B cell (primary cell): Measurements from ENCODE around the gene AIF1. TPM values are rescaled to one million over a fixed set of nuclear protein-coding genes. Genes with fewer than 3 reads are reported as not detected.
A peak's percentile ranks its signal among the peaks of the same experiment; 100 is the strongest.

Source experiments
- ATAC-seq: fragments of 200-7000 bp; cut with Tn5 transposase; one replicate; pipeline ENCODE4 v1.10.0; 2021; ENCODE audit warnings: low read depth, mild to moderate bottlenecking, moderate number of reproducible peaks, moderate library complexity
- CTCF ChIA-PET: fragments of 350-600 bp; sonication (Branson Sonifier 250); formaldehyde crosslinking; loops from one replicate; lab custom pipeline; 2021; ENCODE audit warnings: antibody characterized with exemption, inconsistent platforms; lab: Charles Lee
- POLR2A ChIA-PET: fragments of 350-600 bp; sonication (Branson Sonifier 250); formaldehyde crosslinking; loops from one replicate; lab custom pipeline; 2021; ENCODE audit warnings: antibody characterized with exemption; lab: Charles Lee
- DNase-seq: peaks from one replicate; pipeline ENCODE4 v3.0.0; 2013
- H2AFZ ChIP-seq: 2 replicates; pipeline ENCODE4 v1.6.1; 2012; ENCODE audit warnings: mild to moderate bottlenecking, low read depth, low read length; ENCODE audit not compliant: insufficient read depth, poor library complexity, severe bottlenecking
- H3K27ac ChIP-seq, 2 donors: 1 replicate in 1 of 2; 2 replicates in 1 of 2; pipeline ENCODE4 v1.5.1; 2012 to 2013; ENCODE audit warnings: low read length in 2 of 2, mild to moderate bottlenecking in 2 of 2, moderate library complexity in 1 of 2
- H3K27me3 ChIP-seq, 4 experiments: fragments of 200-600 bp in 1 of 4; sonication (generic) in 1 of 4; replicated peaks in 1 of 4; 1 replicate in 2 of 4; 2 replicates in 2 of 4; pipeline versions ENCODE4 v1.6.1 to v1.7.0; 2013 to 2016; ENCODE audit warnings: low read length in 3 of 4, mild to moderate bottlenecking in 2 of 4, mixed read lengths in 1 of 4, moderate library complexity in 1 of 4; ENCODE audit not compliant: insufficient read depth in 4 of 4, control insufficient read depth in 3 of 4; ENCODE audit errors: control extremely low read depth in 1 of 4
- H3K36me3 ChIP-seq, 2 experiments: replicated peaks in 1 of 2; 1 replicate in 1 of 2; 2 replicates in 1 of 2; pipeline versions ENCODE4 v1.6.1 to v1.7.1; 2013; ENCODE audit warnings: low read length in 1 of 2; ENCODE audit not compliant: insufficient read depth in 2 of 2, control insufficient read depth in 1 of 2; ENCODE audit errors: control extremely low read depth in 1 of 2, extremely low read depth in 1 of 2
- H3K4me1 ChIP-seq, 2 donors: fragments of 200-600 bp in 1 of 2; sonication (generic) in 1 of 2; 1 replicate in 1 of 2; 2 replicates in 1 of 2; pipeline versions ENCODE4 v1.5.1 to v1.6.1; 2013 to 2017; ENCODE audit warnings: low read length in 2 of 2; ENCODE audit not compliant: control insufficient read depth in 2 of 2, insufficient read depth in 2 of 2
- H3K4me2 ChIP-seq: replicated peaks from 2 replicates; pipeline ENCODE3; 2012; ENCODE audit warnings: mild to moderate bottlenecking, low read depth, low read length; ENCODE audit not compliant: poor library complexity, severe bottlenecking
- H3K4me3 ChIP-seq, 5 experiments: fragments of 200-600 bp in 1 of 5; sonication (generic) in 1 of 5; 1 replicate in 3 of 5; 2 replicates in 2 of 5; pipeline versions ENCODE4 v1.5.1 to v1.7.0; 2011 to 2016; ENCODE audit warnings: low read length in 4 of 5, mild to moderate bottlenecking in 4 of 5, low read depth in 2 of 5, control low read depth in 1 of 5, moderate library complexity in 1 of 5; ENCODE audit not compliant: insufficient read depth in 1 of 5; ENCODE audit errors: control extremely low read depth in 1 of 5, extremely low read depth in 1 of 5
- H3K79me2 ChIP-seq: fragments of 200-600 bp; sonication (generic); one replicate; pipeline ENCODE4 v1.6.0; 2016; ENCODE audit warnings: low read length; ENCODE audit not compliant: control insufficient read depth, insufficient read depth
- H3K9ac ChIP-seq: fragments of 200-600 bp; sonication (generic); 2 replicates; pipeline ENCODE4 v1.6.1; 2017; ENCODE audit warnings: mild to moderate bottlenecking, low read length, moderate library complexity
- H3K9me3 ChIP-seq, 3 donors: one replicate each; pipeline versions ENCODE4 v1.6.1 to v1.7.1; 2013; ENCODE audit warnings: low read length in 2 of 3; ENCODE audit not compliant: control insufficient read depth in 2 of 3, insufficient read depth in 1 of 3; ENCODE audit errors: control extremely low read depth in 1 of 3
- H4K20me1 ChIP-seq: 2 replicates; pipeline ENCODE4 v1.6.0; 2012; ENCODE audit warnings: mild to moderate bottlenecking, low read length; ENCODE audit not compliant: insufficient read depth, control insufficient read depth, poor library complexity, severe bottlenecking
- H3K27ac Mint-ChIP-seq: one replicate; pipeline ENCODE4 v1.8.0; 2021; ENCODE audit warnings: mixed read lengths
- H3K27me3 Mint-ChIP-seq: one replicate; pipeline ENCODE4 v1.8.0; 2021; ENCODE audit warnings: mixed read lengths
- H3K4me1 Mint-ChIP-seq: one replicate; pipeline ENCODE4 v1.8.0; 2021; ENCODE audit warnings: mixed read lengths
- H3K4me3 Mint-ChIP-seq: one replicate; pipeline ENCODE4 v1.8.0; 2021; ENCODE audit warnings: mixed read lengths
- H3K9me3 Mint-ChIP-seq: one replicate; pipeline ENCODE4 v1.8.0; 2022; ENCODE audit warnings: mixed read lengths; ENCODE audit not compliant: insufficient read depth
- EZH2 ChIP-seq: IDR thresholded peaks from 2 replicates; pipeline ENCODE4 v1.6.1; 2012; ENCODE audit warnings: borderline replicate concordance, low read depth, mild to moderate bottlenecking, moderate library complexity, low read length; ENCODE audit not compliant: insufficient read depth, poor library complexity, severe bottlenecking
- WGBS: methylation state at CpG from one replicate; pipeline ENCODE4 v1.1.5; 2013; ENCODE audit warnings: missing lambda C conversion rate; ENCODE audit not compliant: insufficient coverage; 5-methylcytosine and 5-hydroxymethylcytosine counted together
- intact Hi-C: fragments of 100-400 bp; cut with micrococcal nuclease; formaldehyde crosslinking; loops from one replicate; pipeline ENCODE4 v1.10.0; 2022
- polyA plus RNA-seq: library from polyadenylated mRNA; depleted of rRNA; stranded (reverse); fragments of >200 nt; gene quantifications from 2 replicates; pipeline ENCODE4 v1.2.3, GENCODE V29; 2012
- total RNA-seq, 2 donors: library from RNA; stranded (reverse); fragments of 120-200 nt in 1 of 2; gene quantifications; 1 replicate in 1 of 2; 2 replicates in 1 of 2; pipeline versions ENCODE4 v1.2.3 to v1.2.4, GENCODE V29; 2013 to 2022
- TF ChIP-seq, protein P1 (sequence below): fragments of 200-600 bp; IDR thresholded peaks from one replicate; pipeline ENCODE4 v1.8.0; 2022; ENCODE audit warnings: antibody characterized with exemption, mild to moderate bottlenecking

AIF1 gene
- total and polyA plus RNA-seq, 2 donors (not counting 1 experiment from before 2014, with no cell fraction given): 1.3 to 7.5 TPM

DNA sequence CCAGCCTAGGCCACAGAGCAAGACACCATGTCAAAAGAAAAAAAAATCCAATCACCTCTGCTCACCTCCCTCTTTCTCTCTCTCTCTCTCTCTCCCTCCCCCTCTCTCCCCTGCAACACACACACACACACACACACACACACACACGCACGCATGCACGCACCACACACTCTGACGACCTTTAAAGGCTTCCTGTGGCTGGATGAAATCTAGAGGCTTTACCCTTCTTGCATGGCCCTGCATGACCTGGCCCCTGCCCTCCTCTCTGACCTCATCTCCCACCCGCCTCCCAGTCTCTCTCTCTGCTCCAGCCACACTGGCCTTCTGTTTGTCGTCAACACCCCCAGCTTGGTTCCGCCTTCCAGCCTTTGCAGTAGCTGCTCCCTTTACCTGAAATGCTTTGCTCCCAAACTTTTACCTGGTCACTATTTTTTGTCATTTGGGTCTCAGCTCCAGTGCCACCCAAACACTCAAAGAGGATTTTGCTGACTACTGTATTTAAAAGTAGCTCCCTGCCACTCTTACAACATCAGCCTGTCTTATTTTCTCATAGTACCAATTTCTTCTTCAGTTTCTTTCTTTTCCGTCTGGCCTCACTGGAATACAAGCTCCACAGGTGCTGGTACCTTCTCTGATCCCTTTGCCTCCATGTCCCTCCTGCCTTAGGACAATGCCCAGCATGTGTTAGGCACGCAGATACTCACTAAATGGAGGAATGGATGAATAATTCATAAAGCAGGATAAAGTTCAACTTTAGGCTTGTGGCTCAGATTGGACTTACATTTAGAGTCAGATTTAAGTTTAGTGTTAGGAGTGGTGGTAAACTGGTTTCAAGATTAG is 47.3 kb upstream of the AIF1 start:
- H3K27ac ChIP-seq: peak overlapping the region; percentile 78 to 94
- no peak for ATAC-seq
- peaks cover 95% of the 10 kb centered on the region for H3K79me2 ChIP-seq
- peaks cover 62 to 68% of the 10 kb centered on the region in 2 donors for H3K4me1 ChIP-seq
- ChIA-PET POLR2A (interaction anchor here (0.6 to 42.6 kb wide), 6 partner anchors 2 to 1286 kb away, joined by 3 to 1450 read pairs (median 8); partner anchors contain the start of genes ATP6V1G2, LST1, LTA and LTB), CTCF (interaction anchor here (0.9 to 29.4 kb wide), 4 partner anchors 9 to 55 kb away, joined by 3 to 2241 read pairs (median 74); partner anchors contain the start of genes LST1, LTB, NCR3 and NFKBIL1)
- intact Hi-C loops: loop anchor here (1.0 kb wide), 3 partner anchors 7 to 25 kb away; no protein-coding TSS in a partner anchor
- H3K27me3 ChIP-seq: no peaks in the 10 kb centered on the region
- Mint-ChIP-seq H3K27me3 (no peaks in the 10 kb centered on the region), H3K27ac (peak overlapping the region; percentile 89), H3K4me1 (peaks cover 75% of the 10 kb centered on the region), H3K9me3 (no peaks in the 10 kb centered on the region), H3K4me3 (peak overlapping the region; percentile 63)
- H4K20me1 ChIP-seq: no peaks in the 10 kb centered on the region
- peak overlapping the region; percentile 40 for H3K4me2 ChIP-seq
- peaks cover 0 to 5% of the 10 kb centered on the region in 2 experiments for H3K36me3 ChIP-seq
- H2AFZ ChIP-seq: no peak overlapping the region
- H3K9ac ChIP-seq: peak overlapping the region; percentile 0
- H3K9me3 ChIP-seq: no peaks in the 10 kb centered on the region
- WGBS: 83% methylated on average over 3 of the region's 9 CpGs
- H3K4me3 ChIP-seq: peak overlapping the region in 1 of 5 experiments; percentile 19
- TF ChIP-seq, protein P1, sequence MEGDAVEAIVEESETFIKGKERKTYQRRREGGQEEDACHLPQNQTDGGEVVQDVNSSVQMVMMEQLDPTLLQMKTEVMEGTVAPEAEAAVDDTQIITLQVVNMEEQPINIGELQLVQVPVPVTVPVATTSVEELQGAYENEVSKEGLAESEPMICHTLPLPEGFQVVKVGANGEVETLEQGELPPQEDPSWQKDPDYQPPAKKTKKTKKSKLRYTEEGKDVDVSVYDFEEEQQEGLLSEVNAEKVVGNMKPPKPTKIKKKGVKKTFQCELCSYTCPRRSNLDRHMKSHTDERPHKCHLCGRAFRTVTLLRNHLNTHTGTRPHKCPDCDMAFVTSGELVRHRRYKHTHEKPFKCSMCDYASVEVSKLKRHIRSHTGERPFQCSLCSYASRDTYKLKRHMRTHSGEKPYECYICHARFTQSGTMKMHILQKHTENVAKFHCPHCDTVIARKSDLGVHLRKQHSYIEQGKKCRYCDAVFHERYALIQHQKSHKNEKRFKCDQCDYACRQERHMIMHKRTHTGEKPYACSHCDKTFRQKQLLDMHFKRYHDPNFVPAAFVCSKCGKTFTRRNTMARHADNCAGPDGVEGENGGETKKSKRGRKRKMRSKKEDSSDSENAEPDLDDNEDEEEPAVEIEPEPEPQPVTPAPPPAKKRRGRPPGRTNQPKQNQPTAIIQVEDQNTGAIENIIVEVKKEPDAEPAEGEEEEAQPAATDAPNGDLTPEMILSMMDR: no peak
- no peak for TF ChIP-seq EZH2
- peak; percentile 25 for DNase-seq
